Mesothelial cell of epicardium (in vitro differentiated cells): ENCODE results near the gene CDC42BPA. TPM values are rescaled to one million over a fixed set of nuclear protein-coding genes. Genes with fewer than 3 reads are reported as not detected.

Experiments used
- DNase-seq, 2 experiments: peaks; one replicate each; pipeline ENCODE4 v3.0.0; 2021; ENCODE audit warnings: low spot score in 2 of 2; ENCODE audit not compliant: unreplicated experiment in 2 of 2
- H3K27ac Mint-ChIP-seq: 2 replicates; pipeline ENCODE4 v1.8.0; 2021; ENCODE audit warnings: mixed read lengths
- H3K27me3 Mint-ChIP-seq: 2 replicates; pipeline ENCODE4 v1.8.0; 2021; ENCODE audit warnings: low read depth, mixed read lengths
- H3K36me3 Mint-ChIP-seq: 2 replicates; pipeline ENCODE4 v1.8.0; 2021; ENCODE audit warnings: mixed read lengths
- H3K4me1 Mint-ChIP-seq: 2 replicates; pipeline ENCODE4 v1.8.0; 2021; ENCODE audit warnings: mixed read lengths
- H3K4me3 Mint-ChIP-seq: 2 replicates; pipeline ENCODE4 v1.8.0; 2021; ENCODE audit warnings: mild to moderate bottlenecking, moderate library complexity, mixed read lengths
- H3K9me3 Mint-ChIP-seq: 2 replicates; pipeline ENCODE4 v1.8.0; 2021; ENCODE audit warnings: mixed read lengths
- total RNA-seq: library from RNA; stranded (reverse); gene quantifications from 3 replicates; pipeline ENCODE4 v1.2.1, GENCODE V29; 2021
- TF ChIP-seq, protein P1 (sequence below): fragments of 200-600 bp; sonication (generic); IDR thresholded peaks from one replicate; pipeline ENCODE4 v1.5.0; 2021; ENCODE audit warnings: antibody characterized with exemption; ENCODE audit not compliant: unreplicated experiment

CDC42BPA gene
- total RNA-seq, 1 donor from 2014 or later, result 44.4 TPM

DNA sequence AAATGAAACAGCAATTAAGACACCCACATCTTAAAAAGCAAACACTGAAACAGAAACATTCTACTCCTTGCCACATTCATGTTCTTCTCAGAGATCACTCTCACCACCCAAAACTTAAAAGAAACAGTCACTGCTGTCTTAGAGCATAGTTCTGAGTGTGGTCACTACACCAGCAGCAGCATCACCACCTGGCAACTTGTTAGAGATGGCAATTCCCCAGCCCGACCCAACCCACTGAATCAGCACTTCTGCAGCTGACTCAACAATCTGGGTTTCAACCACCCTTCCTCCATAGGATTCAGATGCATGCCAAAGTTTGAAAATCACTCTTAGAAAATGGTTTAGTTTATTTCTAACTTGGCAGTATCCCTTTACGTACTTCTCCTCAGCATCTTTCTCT is 126.1 kb downstream of the CDC42BPA start:
- no peak overlapping the region for H3K4me3 Mint-ChIP-seq
- TF ChIP-seq, protein P1, sequence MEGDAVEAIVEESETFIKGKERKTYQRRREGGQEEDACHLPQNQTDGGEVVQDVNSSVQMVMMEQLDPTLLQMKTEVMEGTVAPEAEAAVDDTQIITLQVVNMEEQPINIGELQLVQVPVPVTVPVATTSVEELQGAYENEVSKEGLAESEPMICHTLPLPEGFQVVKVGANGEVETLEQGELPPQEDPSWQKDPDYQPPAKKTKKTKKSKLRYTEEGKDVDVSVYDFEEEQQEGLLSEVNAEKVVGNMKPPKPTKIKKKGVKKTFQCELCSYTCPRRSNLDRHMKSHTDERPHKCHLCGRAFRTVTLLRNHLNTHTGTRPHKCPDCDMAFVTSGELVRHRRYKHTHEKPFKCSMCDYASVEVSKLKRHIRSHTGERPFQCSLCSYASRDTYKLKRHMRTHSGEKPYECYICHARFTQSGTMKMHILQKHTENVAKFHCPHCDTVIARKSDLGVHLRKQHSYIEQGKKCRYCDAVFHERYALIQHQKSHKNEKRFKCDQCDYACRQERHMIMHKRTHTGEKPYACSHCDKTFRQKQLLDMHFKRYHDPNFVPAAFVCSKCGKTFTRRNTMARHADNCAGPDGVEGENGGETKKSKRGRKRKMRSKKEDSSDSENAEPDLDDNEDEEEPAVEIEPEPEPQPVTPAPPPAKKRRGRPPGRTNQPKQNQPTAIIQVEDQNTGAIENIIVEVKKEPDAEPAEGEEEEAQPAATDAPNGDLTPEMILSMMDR, result no peak
- no peaks in the 10 kb centered on the region for H3K27me3 Mint-ChIP-seq
- no peak for DNase-seq
- H3K9me3 Mint-ChIP-seq, result peaks cover 5% of the 10 kb centered on the region
- H3K4me1 Mint-ChIP-seq, result peaks cover 2% of the 10 kb centered on the region
- peaks cover 16% of the 10 kb centered on the region for H3K36me3 Mint-ChIP-seq
- H3K27ac Mint-ChIP-seq, result no peak overlapping the region

DNA sequence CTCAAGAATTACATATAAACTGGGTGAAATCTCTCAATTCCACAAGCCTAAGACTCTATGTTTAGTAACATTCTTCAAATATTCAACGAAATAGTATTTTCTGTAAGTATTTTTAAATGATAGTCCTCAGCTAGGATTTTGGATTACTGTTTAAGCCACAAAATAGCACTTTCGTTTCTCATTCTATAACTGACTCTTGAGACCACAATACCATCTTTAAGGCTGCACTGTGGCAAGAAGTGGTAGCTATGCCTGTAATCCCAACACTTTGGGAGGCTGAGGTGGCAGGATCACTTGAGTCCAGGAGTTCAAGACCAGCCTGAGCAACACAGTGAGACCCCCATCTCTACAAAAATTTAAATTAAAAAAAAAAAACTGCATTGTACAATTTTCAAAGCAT is 126.7 kb downstream of the CDC42BPA start:
- Mint-ChIP-seq H3K9me3 (peaks cover 5% of the 10 kb centered on the region), H3K27me3 (no peaks in the 10 kb centered on the region), H3K27ac (no peak overlapping the region), H3K36me3 (peaks cover 16% of the 10 kb centered on the region), H3K4me3 (no peak overlapping the region), H3K4me1 (peaks cover 2% of the 10 kb centered on the region)
- TF ChIP-seq, protein P1, result no peak
- no peak for DNase-seq

DNA sequence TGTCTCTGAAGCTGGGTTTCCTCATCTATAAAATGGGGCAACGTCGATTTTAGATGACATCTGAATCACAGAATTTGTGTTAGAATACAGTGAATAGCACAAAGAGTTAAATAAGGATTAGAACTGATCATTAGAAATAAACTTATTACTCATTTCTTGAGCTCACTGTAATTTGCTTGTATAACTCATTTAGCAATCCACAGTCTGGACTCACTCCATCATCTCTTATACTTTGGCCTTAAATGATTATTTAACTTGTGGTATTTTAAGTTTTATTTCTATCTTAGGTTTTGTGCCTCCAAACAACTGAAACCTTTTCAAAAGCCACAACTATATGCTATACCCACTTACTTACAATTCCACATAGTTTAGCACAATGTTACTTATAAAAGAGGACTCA is 128.0 kb downstream of the CDC42BPA start:
- TF ChIP-seq, protein P1, result no peak
- Mint-ChIP-seq H3K36me3 (peaks cover 16% of the 10 kb centered on the region), H3K27me3 (no peaks in the 10 kb centered on the region), H3K9me3 (peaks cover 5% of the 10 kb centered on the region), H3K4me1 (peaks cover 2% of the 10 kb centered on the region), H3K4me3 (no peak overlapping the region), H3K27ac (no peak overlapping the region)
- DNase-seq, result no peak

DNA sequence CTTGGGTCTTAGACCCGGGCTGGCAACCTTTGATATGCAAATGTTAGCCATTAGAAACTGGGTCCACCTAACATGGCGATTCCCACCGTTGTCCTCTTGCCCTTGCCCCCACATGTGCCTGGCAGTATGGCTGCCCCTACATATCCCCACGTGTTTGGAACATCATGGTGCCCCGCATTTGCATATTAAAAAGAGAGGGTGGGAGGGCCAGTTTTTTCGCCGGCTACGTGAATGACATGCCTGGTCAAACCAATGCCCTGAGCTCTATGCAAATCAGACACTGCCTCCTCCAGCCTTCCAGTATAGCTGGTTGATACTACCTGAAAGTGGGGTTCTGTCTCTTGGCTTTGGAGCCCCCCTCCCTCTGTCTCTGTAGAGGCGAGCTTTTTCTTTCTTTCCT is 133.0 kb downstream of the CDC42BPA start:
- Mint-ChIP-seq H3K9me3 (peaks cover 16% of the 10 kb centered on the region), H3K27me3 (no peaks in the 10 kb centered on the region)
- TF ChIP-seq, protein P1, result no peak

DNA sequence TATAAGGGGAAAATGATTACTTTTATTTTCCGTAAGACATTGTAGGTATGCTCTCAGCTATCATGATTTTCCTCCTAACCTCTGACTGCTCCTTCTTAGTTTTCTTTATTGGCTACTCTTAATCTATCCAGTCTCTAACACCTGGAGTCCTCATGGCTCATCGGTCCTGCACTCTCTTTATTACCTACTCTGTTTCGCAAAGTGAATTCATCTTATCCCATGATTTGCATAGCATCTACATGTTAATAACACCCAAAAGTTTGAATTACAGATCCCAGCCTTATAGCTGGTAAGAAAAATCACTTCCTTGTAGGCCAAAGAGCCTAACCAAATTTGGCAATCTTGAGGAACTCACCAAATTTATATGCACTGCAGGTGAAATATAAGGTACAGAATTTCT is 136.3 kb downstream of the CDC42BPA start:
- no peak for DNase-seq
- peaks cover 9% of the 10 kb centered on the region for H3K4me1 Mint-ChIP-seq
- TF ChIP-seq, protein P1, result no peak
- no peak overlapping the region for H3K27ac Mint-ChIP-seq
- peaks cover 21% of the 10 kb centered on the region for H3K36me3 Mint-ChIP-seq
- H3K4me3 Mint-ChIP-seq, result no peak overlapping the region
- H3K27me3 Mint-ChIP-seq, result no peaks in the 10 kb centered on the region
- H3K9me3 Mint-ChIP-seq, result peaks cover 16% of the 10 kb centered on the region

More for the DNA sequence above, 133.0 kb downstream of the CDC42BPA start:
- Mint-ChIP-seq H3K36me3 (peaks cover 22% of the 10 kb centered on the region), H3K27ac (no peak overlapping the region), H3K4me1 (peaks cover 2% of the 10 kb centered on the region), H3K4me3 (no peak overlapping the region)
- DNase-seq, result no peak

DNA sequence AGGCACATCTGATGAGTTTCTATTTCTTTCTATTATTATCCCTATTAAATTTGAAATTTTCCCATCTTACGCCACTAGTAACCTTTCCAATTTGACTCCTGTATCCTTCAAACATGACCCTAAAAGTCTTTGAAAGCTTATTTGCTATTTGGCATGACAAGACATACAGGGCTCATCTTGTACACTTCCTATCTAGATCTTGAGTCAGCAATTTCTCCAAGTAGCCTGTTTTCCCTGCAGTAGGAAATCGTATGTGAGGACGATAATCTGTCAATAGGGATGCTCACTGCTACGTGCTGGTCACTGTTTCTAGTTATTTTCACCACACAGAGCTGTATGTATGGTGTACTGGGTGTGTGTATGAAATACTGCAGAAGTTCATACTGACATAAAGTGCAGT is 142.7 kb downstream of the CDC42BPA start:
- H3K27me3 Mint-ChIP-seq, result no peaks in the 10 kb centered on the region
- H3K9me3 Mint-ChIP-seq, result peaks cover 4% of the 10 kb centered on the region
- peaks cover 11% of the 10 kb centered on the region for H3K4me1 Mint-ChIP-seq
- TF ChIP-seq, protein P1, result no peak
- no peak for DNase-seq
- peaks cover 4% of the 10 kb centered on the region for H3K36me3 Mint-ChIP-seq
- H3K27ac Mint-ChIP-seq, result no peak overlapping the region
- H3K4me3 Mint-ChIP-seq, result no peak overlapping the region
